ENCODE data around the gene CNTNAP5.

- TF ChIP-seq CTCF (conservative IDR thresholded peaks at IDR 0.05 in 1 of 2, IDR thresholded peaks at IDR 0.05 in 1 of 2; ENCODE audit: extremely low read depth in 1 of 2, insufficient read depth in 1 of 2, low read depth in 1 of 2, low read length in 2 of 2) (no peak), EZH2 (IDR thresholded peaks at IDR 0.05; ENCODE audit: borderline replicate concordance, low read length) (no peak)
These were observed 785.0 kb downstream of the CNTNAP5 start for GRCh38 chr2:124810132-124810531.

Data from mammary epithelial cell (primary cell).